Parathyroid adenoma (tissue), 2 donors: ENCODE results near the gene PDZRN3.

Experiments
- H2AFZ ChIP-seq: fragments of 300-600 bp; sonication (generic); one replicate; pipeline ENCODE4 v1.7.0; 2017; ENCODE audit warnings: antibody characterized with exemption, mild to moderate bottlenecking
- H3K27ac ChIP-seq: fragments of 300-600 bp; sonication (generic); one replicate; pipeline ENCODE4 v1.7.0; 2017
- H3K27me3 ChIP-seq: fragments of 300-600 bp; sonication (generic); one replicate; pipeline ENCODE4 v1.7.0; 2017; ENCODE audit warnings: low read length; ENCODE audit not compliant: control insufficient read depth, insufficient read depth
- H3K36me3 ChIP-seq: fragments of 300-600 bp; sonication (generic); one replicate; pipeline ENCODE4 v1.7.0; 2017; ENCODE audit warnings: low read length; ENCODE audit not compliant: control insufficient read depth, insufficient read depth
- H3K4me1 ChIP-seq: fragments of 300-600 bp; sonication (generic); one replicate; pipeline ENCODE4 v1.7.0; 2017; ENCODE audit warnings: control low read depth
- H3K4me2 ChIP-seq: fragments of 300-600 bp; sonication (generic); one replicate; pipeline ENCODE4 v1.7.0; 2017; ENCODE audit warnings: low read length
- H3K4me3 ChIP-seq: fragments of 300-600 bp; sonication (generic); one replicate; pipeline ENCODE4 v1.7.0; 2017; ENCODE audit warnings: low read depth, low read length
- H3K79me2 ChIP-seq: fragments of 300-600 bp; sonication (generic); one replicate; pipeline ENCODE4 v1.7.0; 2017; ENCODE audit warnings: control low read depth
- H3K9ac ChIP-seq: fragments of 300-600 bp; sonication (generic); one replicate; pipeline ENCODE4 v1.7.0; 2017; ENCODE audit warnings: mild to moderate bottlenecking
- H3K9me3 ChIP-seq: fragments of 300-600 bp; sonication (generic); one replicate; pipeline ENCODE4 v1.7.0; 2017; ENCODE audit warnings: low read length; ENCODE audit not compliant: control insufficient read depth
- CTCF ChIP-seq: fragments of 300-600 bp; sonication (generic); IDR thresholded peaks from one replicate; pipeline ENCODE4 v1.7.0; 2017; ENCODE audit warnings: antibody characterized with exemption, mild to moderate bottlenecking
- donor health status: primary hyperparathyroidism.

The PDZRN3 gene

GRCh38 chr3:73419179-73419803 is 205.4 kb downstream of the PDZRN3 start:
- Histone ChIP-seq H3K79me2 (no peaks in the 10 kb centered on the region), H3K4me3 (no peak overlapping the region), H3K4me1 (no peaks in the 10 kb centered on the region), H3K9ac (no peak overlapping the region), H3K36me3 (no peaks in the 10 kb centered on the region), H3K27me3 (no peaks in the 10 kb centered on the region), H3K27ac (no peak overlapping the region), H3K9me3 (no peaks in the 10 kb centered on the region), H3K4me2 (no peak overlapping the region), H2AFZ (no peak overlapping the region)
- TF ChIP-seq CTCF, result no peak

- Histone ChIP-seq H3K9me3 (no peaks in the 10 kb centered on the region), H3K4me3 (no peak overlapping the region), H3K79me2 (no peaks in the 10 kb centered on the region), H3K27ac (no peak overlapping the region), H3K36me3 (no peaks in the 10 kb centered on the region), H3K27me3 (no peaks in the 10 kb centered on the region), H3K9ac (no peak overlapping the region), H3K4me1 (no peaks in the 10 kb centered on the region), H3K4me2 (no peak overlapping the region), H2AFZ (no peak overlapping the region)
- no peak for TF ChIP-seq CTCF
Observed at GRCh38 chr3:73418681-73419080, 206.1 kb downstream of the PDZRN3 start.

- no peak overlapping the region for H3K4me3 ChIP-seq
Observed at GRCh38 chr3:73415118-73415517, 209.6 kb downstream of the PDZRN3 start.

GRCh38 chr3:73413619-73414018 is 211.1 kb downstream of the PDZRN3 start:
- no peak for TF ChIP-seq CTCF
- Histone ChIP-seq H3K27ac (no peak overlapping the region), H3K27me3 (no peaks in the 10 kb centered on the region), H3K79me2 (no peaks in the 10 kb centered on the region), H2AFZ (no peak overlapping the region), H3K9ac (no peak overlapping the region), H3K4me1 (no peaks in the 10 kb centered on the region), H3K4me3 (no peak overlapping the region), H3K36me3 (no peaks in the 10 kb centered on the region), H3K4me2 (no peak overlapping the region), H3K9me3 (no peaks in the 10 kb centered on the region)

More at GRCh38 chr3:73415118-73415517, 209.6 kb downstream of the PDZRN3 start:
- no peaks in the 10 kb centered on the region for H3K27me3 ChIP-seq
- no peak overlapping the region for H2AFZ ChIP-seq
- no peak for TF ChIP-seq CTCF
- no peak overlapping the region for H3K4me2 ChIP-seq
- no peaks in the 10 kb centered on the region for H3K9me3 ChIP-seq
- H3K79me2 ChIP-seq, result no peaks in the 10 kb centered on the region
- H3K4me1 ChIP-seq, result no peaks in the 10 kb centered on the region
- H3K27ac ChIP-seq, result no peak overlapping the region
- no peaks in the 10 kb centered on the region for H3K36me3 ChIP-seq
- no peak overlapping the region for H3K9ac ChIP-seq

DNA sequence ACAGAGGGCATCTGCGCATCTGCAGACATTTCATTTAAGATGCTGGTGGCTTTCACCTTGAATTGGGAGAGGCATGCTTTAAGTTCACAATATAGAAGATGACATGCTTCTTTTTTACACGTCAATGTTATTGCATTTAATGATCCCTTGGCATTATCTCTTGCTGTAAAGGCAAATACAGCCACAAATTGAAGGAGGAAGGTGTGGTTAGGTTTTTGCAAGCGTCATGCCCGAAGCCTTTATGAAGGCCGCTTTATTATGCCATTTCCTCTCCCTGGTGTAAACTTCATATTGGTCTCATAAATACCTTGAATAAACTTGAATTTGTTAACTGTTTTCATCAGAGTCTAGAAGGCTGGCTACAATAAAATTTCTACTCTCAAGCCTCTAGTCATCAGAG is 212.7 kb downstream of the PDZRN3 start:
- Histone ChIP-seq H3K4me3 (no peak overlapping the region), H3K27ac (no peak overlapping the region), H3K79me2 (no peaks in the 10 kb centered on the region), H2AFZ (no peak overlapping the region), H3K4me1 (no peaks in the 10 kb centered on the region), H3K4me2 (no peak overlapping the region), H3K9ac (no peak overlapping the region), H3K9me3 (no peaks in the 10 kb centered on the region), H3K36me3 (no peaks in the 10 kb centered on the region), H3K27me3 (no peaks in the 10 kb centered on the region)
- TF ChIP-seq CTCF, result no peak
